C4-2B (cell line): ENCODE results near the gene ACER2.

Source experiments
- H3K27ac ChIP-seq: fragments of 450-650 bp; 2 replicates; pipeline ENCODE4 v1.5.1; 2017
- ZFX ChIP-seq: fragments of 450-650 bp; IDR thresholded peaks from 2 replicates; pipeline ENCODE4 v1.6.1; 2017
- TF ChIP-seq, protein P1 (sequence below): fragments of 450-650 bp; conservative IDR thresholded peaks from 2 replicates; pipeline ENCODE4 v1.5.1; 2017; ENCODE audit warnings: mild to moderate bottlenecking

Gene ACER2

DNA sequence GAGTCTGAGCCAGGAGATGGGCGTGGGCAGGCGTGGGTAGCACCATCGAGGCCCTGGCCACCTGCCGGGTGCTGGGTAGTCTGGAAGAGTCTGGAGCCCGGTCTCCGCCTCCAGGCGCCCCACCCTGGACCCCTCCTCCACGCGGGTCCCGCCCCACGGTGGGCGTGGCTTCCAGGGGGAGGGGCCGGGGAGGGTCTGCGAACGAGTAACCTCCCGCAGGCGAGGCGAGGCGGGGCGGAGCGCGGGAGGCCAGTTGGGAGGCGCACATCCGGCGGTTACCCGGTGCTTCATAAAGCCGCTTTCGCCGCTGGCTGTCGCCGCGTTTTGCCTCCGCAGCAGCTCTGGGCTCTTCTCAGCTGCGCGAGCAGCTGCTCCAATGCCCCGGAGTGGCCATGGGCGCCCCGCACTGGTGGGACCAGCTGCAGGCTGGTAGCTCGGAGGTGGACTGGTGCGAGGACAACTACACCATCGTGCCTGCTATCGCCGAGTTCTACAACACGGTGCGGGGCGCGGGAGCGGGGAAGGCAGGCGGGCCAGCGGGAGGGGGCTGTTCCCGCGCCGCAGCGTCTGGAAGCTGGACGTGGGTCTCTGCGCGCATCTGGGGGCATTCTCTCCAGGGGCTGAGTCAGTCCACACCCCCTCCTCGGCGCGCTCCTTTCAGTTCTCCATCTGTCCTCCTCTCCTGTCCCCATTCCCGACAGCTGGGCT, at the start of gene ACER2:
Gene ACER2, plus strand, starts transcription at position 317 of the 708 bp plus-strand sequence. Its CDS starts 76 bp downstream, at position 393.
- peak within 1 kb of the TSS; percentile 87 for H3K27ac ChIP-seq
- TF ChIP-seq ZFX = no peak
- TF ChIP-seq, protein P1, sequence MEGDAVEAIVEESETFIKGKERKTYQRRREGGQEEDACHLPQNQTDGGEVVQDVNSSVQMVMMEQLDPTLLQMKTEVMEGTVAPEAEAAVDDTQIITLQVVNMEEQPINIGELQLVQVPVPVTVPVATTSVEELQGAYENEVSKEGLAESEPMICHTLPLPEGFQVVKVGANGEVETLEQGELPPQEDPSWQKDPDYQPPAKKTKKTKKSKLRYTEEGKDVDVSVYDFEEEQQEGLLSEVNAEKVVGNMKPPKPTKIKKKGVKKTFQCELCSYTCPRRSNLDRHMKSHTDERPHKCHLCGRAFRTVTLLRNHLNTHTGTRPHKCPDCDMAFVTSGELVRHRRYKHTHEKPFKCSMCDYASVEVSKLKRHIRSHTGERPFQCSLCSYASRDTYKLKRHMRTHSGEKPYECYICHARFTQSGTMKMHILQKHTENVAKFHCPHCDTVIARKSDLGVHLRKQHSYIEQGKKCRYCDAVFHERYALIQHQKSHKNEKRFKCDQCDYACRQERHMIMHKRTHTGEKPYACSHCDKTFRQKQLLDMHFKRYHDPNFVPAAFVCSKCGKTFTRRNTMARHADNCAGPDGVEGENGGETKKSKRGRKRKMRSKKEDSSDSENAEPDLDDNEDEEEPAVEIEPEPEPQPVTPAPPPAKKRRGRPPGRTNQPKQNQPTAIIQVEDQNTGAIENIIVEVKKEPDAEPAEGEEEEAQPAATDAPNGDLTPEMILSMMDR = peak; percentile 31

DNA sequence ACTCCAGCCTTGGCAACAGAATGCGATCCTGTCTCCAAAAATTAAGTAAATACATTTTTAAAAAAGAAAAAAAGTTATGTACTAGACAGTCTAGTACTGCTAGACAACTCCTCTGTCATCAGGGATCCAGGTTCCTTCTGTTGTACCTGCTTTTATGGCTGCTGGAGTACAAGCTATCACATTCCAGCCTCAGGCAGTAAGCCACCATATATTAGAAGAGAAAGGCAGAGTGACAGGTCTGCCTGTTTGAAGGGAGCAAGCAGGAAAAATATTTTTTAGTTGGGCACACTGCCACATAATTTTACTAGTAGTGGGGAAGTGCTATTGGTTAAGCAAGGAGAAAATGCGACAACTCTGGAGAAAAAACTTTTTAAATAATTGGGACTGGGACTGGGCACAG, 39.7 kb upstream of the ACER2 start:
- TF ChIP-seq, protein P1 = no peak
- TF ChIP-seq ZFX = no peak
- no peak overlapping the region for H3K27ac ChIP-seq

DNA sequence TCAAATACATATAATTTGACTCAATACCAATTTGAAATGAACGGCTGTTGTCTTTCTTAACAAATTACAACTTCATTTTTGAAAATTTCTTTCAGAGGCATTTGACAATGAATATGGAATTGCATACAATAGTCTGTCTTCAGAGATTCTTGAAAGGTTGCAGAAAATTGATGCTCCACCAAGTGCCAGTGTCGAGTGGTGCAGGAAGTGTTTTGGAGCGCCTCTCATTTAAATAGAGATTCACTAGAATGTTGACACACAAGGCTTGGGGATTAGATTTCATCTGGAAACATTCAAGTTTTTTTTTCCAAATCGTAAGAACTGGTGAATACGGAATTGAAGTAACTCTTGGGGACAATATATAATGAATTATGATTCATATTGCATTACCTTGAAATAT, 36.9 kb upstream of the ACER2 start:
- no peak for TF ChIP-seq ZFX
- TF ChIP-seq, protein P1 = peak; percentile 40
- no peak overlapping the region for H3K27ac ChIP-seq

DNA sequence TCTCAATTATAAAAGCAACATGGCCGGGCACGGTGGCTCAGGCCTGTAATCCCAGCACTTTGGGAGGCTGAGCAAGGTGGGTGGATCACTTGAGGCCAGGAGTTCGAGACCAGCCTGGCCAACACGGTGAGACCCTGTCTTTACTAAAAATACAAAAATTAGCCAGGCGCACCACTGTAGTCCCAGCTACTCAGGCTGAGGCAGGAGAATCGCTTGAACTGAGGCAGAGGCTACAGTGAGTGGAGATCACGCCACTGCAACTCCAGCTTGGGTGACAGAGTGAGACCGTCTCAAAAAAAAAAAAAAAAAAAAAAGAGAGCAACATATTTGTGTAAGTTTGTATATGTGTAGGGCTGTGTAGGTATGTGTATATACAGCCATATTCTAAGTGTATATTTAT, 36.2 kb upstream of the ACER2 start:
- no peak for TF ChIP-seq ZFX
- TF ChIP-seq, protein P1 = no peak
- no peak overlapping the region for H3K27ac ChIP-seq

DNA sequence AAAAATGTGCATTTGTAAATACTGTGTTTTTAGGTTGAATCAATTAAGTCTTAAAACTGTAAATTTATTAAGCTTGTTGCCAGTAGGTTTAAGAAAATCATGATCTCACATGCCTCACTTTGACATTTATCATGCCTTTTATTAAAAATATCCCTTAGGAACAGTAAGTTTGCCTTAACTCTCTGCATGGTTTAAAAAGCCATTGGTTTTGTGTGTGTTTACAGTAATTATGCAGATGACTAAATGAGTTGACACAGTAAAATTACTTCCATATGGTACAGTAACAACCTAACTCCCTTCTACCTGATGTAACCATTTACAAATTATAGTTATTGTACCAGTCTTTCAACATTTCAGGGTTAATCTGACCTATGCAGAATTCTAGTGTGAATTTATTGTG, 35.3 kb upstream of the ACER2 start:
- no peak for TF ChIP-seq ZFX
- TF ChIP-seq, protein P1 = no peak
- H3K27ac ChIP-seq = no peak overlapping the region

DNA sequence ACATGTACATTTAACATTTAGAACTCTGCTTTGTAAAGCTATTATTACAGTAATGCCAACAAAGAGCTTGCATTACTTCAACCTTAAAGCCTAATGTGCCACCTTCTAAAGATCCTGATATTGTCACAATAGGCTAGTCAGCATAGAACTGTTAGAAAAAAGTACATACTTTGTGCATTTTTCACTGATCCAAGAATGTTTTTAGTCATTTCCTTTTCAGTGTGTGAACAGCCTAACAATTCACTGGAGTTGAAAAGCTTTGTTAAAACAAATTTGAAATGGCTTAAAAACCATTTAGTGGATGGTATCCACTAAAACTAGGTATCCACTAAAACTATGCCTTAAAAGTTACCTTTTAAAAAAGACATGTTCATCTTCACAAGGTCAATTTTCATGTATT, 33.3 kb upstream of the ACER2 start:
- TF ChIP-seq, protein P1 = no peak
- TF ChIP-seq ZFX = no peak
- no peak overlapping the region for H3K27ac ChIP-seq

DNA sequence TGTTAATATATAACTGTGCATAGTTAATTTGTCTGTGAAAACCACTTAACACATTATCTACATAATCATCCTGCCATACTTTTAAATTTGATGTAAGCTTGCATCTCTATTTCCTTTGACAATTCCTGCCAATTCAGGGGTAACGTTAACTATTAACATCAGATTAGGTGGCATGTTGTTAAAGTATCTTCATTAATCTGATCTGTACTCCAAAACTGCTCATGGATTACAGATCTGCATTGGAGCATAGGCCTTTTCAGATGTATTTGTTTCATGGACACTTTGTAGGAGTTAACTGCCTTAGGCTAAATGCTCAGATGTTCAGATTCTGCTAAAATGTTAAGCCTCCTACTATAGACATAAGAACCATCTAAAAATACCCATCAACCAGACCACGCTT, 31.9 kb upstream of the ACER2 start:
- TF ChIP-seq, protein P1 = no peak
- no peak overlapping the region for H3K27ac ChIP-seq
